HepG2 (cell line): ENCODE measurements around the gene LSM10. TPM values are rescaled to one million over a fixed set of nuclear protein-coding genes. Genes with fewer than 3 reads are reported as not detected.

Experiments
- MXD3 ChIP-seq: IDR thresholded peaks from 2 replicates; pipeline ENCODE4 v1.6.1; 2016; ENCODE audit warnings: mild to moderate bottlenecking, missing biosample characterization, missing genetic modification reagents
- REL ChIP-seq: sonication (generic); formaldehyde crosslinking; conservative IDR thresholded peaks from 2 replicates; pipeline ENCODE4 v1.8.0; 2022; ENCODE audit warnings: mild to moderate bottlenecking, missing genetic modification reagents, moderate library complexity
- RFXANK ChIP-seq: IDR thresholded peaks from 2 replicates; pipeline ENCODE4 v1.6.1; 2016
- SP1 ChIP-seq, 2 experiments: fragments of 450-650 bp in 1 of 2; sonication (generic) in 1 of 2; formaldehyde crosslinking in 1 of 2; IDR thresholded peaks; 2 replicates each; pipeline versions ENCODE4 v1.4.0 to v1.6.1; 2016 to 2020; ENCODE audit warnings: missing genetic modification reagents in 1 of 2
- STAT6 ChIP-seq: sonication (generic); formaldehyde crosslinking; IDR thresholded peaks from 2 replicates; pipeline ENCODE4 v1.4.0; 2020; ENCODE audit warnings: missing genetic modification reagents, mild to moderate bottlenecking, borderline replicate concordance
- TFAP4 ChIP-seq: sonication (generic); IDR thresholded peaks from 2 replicates; pipeline ENCODE4 v1.6.1; 2016; ENCODE audit warnings: low read depth, borderline replicate concordance
- ZBTB21 ChIP-seq: sonication (generic); formaldehyde crosslinking; IDR thresholded peaks from 2 replicates; pipeline ENCODE4 v1.4.0; 2020; ENCODE audit warnings: missing genetic modification reagents
- ZNF205 ChIP-seq: IDR thresholded peaks from 2 replicates; pipeline ENCODE4 v1.6.1; 2018; ENCODE audit warnings: missing biosample characterization, missing genetic modification reagents
- ZNF24 ChIP-seq: fragments of 450-650 bp; IDR thresholded peaks from 2 replicates; pipeline ENCODE4 v1.6.1; 2017; ENCODE audit warnings: antibody characterized with exemption, mild to moderate bottlenecking
- ZNF407 ChIP-seq: sonication (generic); formaldehyde crosslinking; IDR thresholded peaks from one replicate; pipeline ENCODE4 v1.5.1; 2020; ENCODE audit warnings: mild to moderate bottlenecking, missing genetic modification reagents; ENCODE audit errors: not compliant biosample characterization
- ZNF768 ChIP-seq: sonication (generic); formaldehyde crosslinking; IDR thresholded peaks from 2 replicates; pipeline ENCODE4 v1.4.0; 2020; ENCODE audit warnings: missing genetic modification reagents
- ZSCAN29 ChIP-seq: sonication (generic); formaldehyde crosslinking; conservative IDR thresholded peaks from 2 replicates; pipeline ENCODE4 v1.4.0; 2020; ENCODE audit warnings: mild to moderate bottlenecking, missing genetic modification reagents
- polyA plus RNA-seq, 8 experiments: library from polyadenylated mRNA; depleted of rRNA in 3 of 8; stranded (reverse) in 7 of 8; unstranded in 1 of 8; fragments of >200 nt; fragmentation: Illumina TruSeq in 4 of 8; extraction: Trizol in 4 of 8; gene quantifications; 2 replicates each; pipeline versions ENCODE4 v1.2.1 to v1.2.3, GENCODE V29; 2011 to 2016; ENCODE audit warnings: low read depth in 4 of 8, missing spikeins in 1 of 8, mixed read lengths in 1 of 8; ENCODE audit not compliant: insufficient read depth in 1 of 8
- total RNA-seq, 5 experiments: library from RNA; depleted of rRNA; stranded (reverse); fragments of >200 nt; fragmentation: Illumina TruSeq; extraction: Trizol; gene quantifications; 2 replicates each; pipeline ENCODE4 v1.2.3, GENCODE V29; 2016; ENCODE audit warnings: low read depth in 1 of 5

LSM10 gene
- total and polyA plus RNA-seq, 2 of the 13 experiments (the other 11 are each of a cell fraction or from before 2014, with no cell fraction given), result 14.0 to 52.0 TPM

- TF ChIP-seq ZNF407 (CRISPR knock-in tag) (peak; percentile 24), ZBTB21 (CRISPR knock-in tag) (peak; percentile 44; the same call in 1 of the 2 replicates), TFAP4 (peak; percentile 6; the same call in 1 of the 2 replicates), ZNF24 (peak; percentile 87), STAT6 (CRISPR knock-in tag) (no peak; the same call in 1 of the 2 replicates), MXD3 (CRISPR knock-in tag) (peak; percentile 83; the same call in 1 of the 2 replicates), ZNF768 (0 out of 2 replicates have a peak, but pooled peaks have one; percentile 11), ZNF205 (CRISPR knock-in tag) (peak; percentile 91), ZSCAN29 (CRISPR knock-in tag) (no peak), SP1 (IDR thresholded peaks at IDR 0.05) (no peak), SP1 (CRISPR knock-in tag; IDR thresholded peaks at IDR 0.05) (no peak), RFXANK (CRISPR knock-in tag) (no peak), REL (CRISPR knock-in tag) (0 out of 2 replicates have a peak, but pooled peaks have one; percentile 56)
These were observed at the start of gene LSM10 (continued) for GRCh38 chr1:36397378-36398230.
